KMS-11 (cell line): ENCODE data around the gene CAT.

Source experiments
- H2AFZ ChIP-seq: fragments of 200-600 bp; sonication (generic); 2 replicates; pipeline ENCODE4 v1.6.1; 2016; ENCODE audit warnings: antibody characterized with exemption, mixed run types, low read depth
- H3K27ac ChIP-seq: fragments of 200-600 bp; sonication (generic); 2 replicates; pipeline ENCODE4 v1.6.1; 2016; ENCODE audit warnings: mild to moderate bottlenecking, mixed run types
- H3K27me3 ChIP-seq: fragments of 200-600 bp; sonication (generic); 2 replicates; pipeline ENCODE4 v1.6.1; 2017; ENCODE audit warnings: mild to moderate bottlenecking, low read depth, mixed run types, moderate library complexity; ENCODE audit not compliant: insufficient read depth
- H3K36me3 ChIP-seq: fragments of 200-600 bp; sonication (generic); 2 replicates; pipeline ENCODE4 v1.6.1; 2017; ENCODE audit warnings: mild to moderate bottlenecking, mixed run types; ENCODE audit not compliant: insufficient read depth
- H3K4me1 ChIP-seq: fragments of 200-600 bp; sonication (generic); 2 replicates; pipeline ENCODE4 v1.6.1; 2016; ENCODE audit warnings: mild to moderate bottlenecking, low read depth, mixed run types; ENCODE audit not compliant: poor library complexity, severe bottlenecking
- H3K4me2 ChIP-seq: fragments of 200-600 bp; sonication (generic); 2 replicates; pipeline ENCODE4 v1.7.0; 2016; ENCODE audit warnings: mild to moderate bottlenecking, mixed run types
- H3K4me3 ChIP-seq: fragments of 200-600 bp; sonication (generic); IDR thresholded peaks from 2 replicates; pipeline ENCODE4 v1.6.1; 2017; ENCODE audit warnings: low read depth, low read length, mixed read lengths; ENCODE audit not compliant: insufficient read depth
- H3K79me2 ChIP-seq: fragments of 200-600 bp; sonication (generic); 2 replicates; pipeline ENCODE4 v1.6.1; 2016; ENCODE audit warnings: low read depth, mixed run types; ENCODE audit not compliant: insufficient read depth
- H3K9ac ChIP-seq: fragments of 200-600 bp; sonication (generic); 2 replicates; pipeline ENCODE4 v1.6.1; 2016; ENCODE audit warnings: mild to moderate bottlenecking, mixed run types
- H4K20me1 ChIP-seq: fragments of 200-600 bp; sonication (generic); 2 replicates; pipeline ENCODE4 v1.6.1; 2016; ENCODE audit warnings: mild to moderate bottlenecking, mixed run types; ENCODE audit not compliant: insufficient read depth
- CTCF ChIP-seq: fragments of 200-600 bp; sonication (generic); conservative IDR thresholded peaks from 2 replicates; pipeline ENCODE4 v1.6.1; 2017; ENCODE audit warnings: low read depth, mild to moderate bottlenecking, antibody characterized with exemption, low read length, moderate library complexity, mixed read lengths

The CAT gene

GRCh38 chr11:34509336-34509876 is 70.7 kb downstream of the CAT start:
- no peak overlapping the region for H3K27ac ChIP-seq
- peaks cover 4% of the 10 kb centered on the region for H3K4me1 ChIP-seq
- H3K79me2 ChIP-seq = no peaks in the 10 kb centered on the region
- no peak for TF ChIP-seq CTCF
- H3K4me2 ChIP-seq = no peak overlapping the region
- H4K20me1 ChIP-seq = no peaks in the 10 kb centered on the region
- H2AFZ ChIP-seq = no peak overlapping the region
- H3K4me3 ChIP-seq = no peak overlapping the region
- no peaks in the 10 kb centered on the region for H3K27me3 ChIP-seq
- H3K9ac ChIP-seq = no peak overlapping the region
- H3K36me3 ChIP-seq = no peaks in the 10 kb centered on the region

DNA sequence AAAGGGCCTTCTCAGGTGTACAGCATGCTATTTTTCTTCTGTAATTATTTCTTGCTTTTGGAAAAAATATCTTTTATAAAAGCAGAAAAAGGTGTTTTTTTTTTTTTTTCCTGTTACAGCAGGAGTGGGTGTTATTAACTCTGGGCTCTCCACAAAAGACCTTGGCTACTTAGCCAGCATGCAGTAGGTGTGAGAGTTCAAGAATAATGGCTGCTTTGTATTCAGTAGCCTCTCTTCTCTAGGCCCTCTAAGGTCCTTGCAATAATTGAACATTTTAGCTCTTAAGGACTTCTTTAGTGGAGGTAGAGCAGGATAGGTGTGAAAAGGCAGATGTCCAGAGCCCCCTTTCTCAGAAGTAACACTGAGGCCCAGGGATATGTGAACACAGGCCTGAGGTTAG is 71.5 kb downstream of the CAT start:
- TF ChIP-seq CTCF = no peak
- Histone ChIP-seq H3K9ac (no peak overlapping the region), H3K27me3 (no peaks in the 10 kb centered on the region), H4K20me1 (no peaks in the 10 kb centered on the region), H3K27ac (no peak overlapping the region), H2AFZ (no peak overlapping the region), H3K36me3 (no peaks in the 10 kb centered on the region), H3K4me2 (no peak overlapping the region), H3K4me3 (no peak overlapping the region), H3K4me1 (peaks cover 4% of the 10 kb centered on the region), H3K79me2 (no peaks in the 10 kb centered on the region)

GRCh38 chr11:34510673-34511072 is 71.9 kb downstream of the CAT start:
- Histone ChIP-seq H3K36me3 (no peaks in the 10 kb centered on the region), H3K4me2 (no peak overlapping the region), H2AFZ (no peak overlapping the region), H3K27ac (no peak overlapping the region), H3K27me3 (no peaks in the 10 kb centered on the region), H4K20me1 (no peaks in the 10 kb centered on the region), H3K4me3 (no peak overlapping the region), H3K79me2 (no peaks in the 10 kb centered on the region), H3K9ac (no peak overlapping the region), H3K4me1 (peaks cover 4% of the 10 kb centered on the region)
- no peak for TF ChIP-seq CTCF

DNA sequence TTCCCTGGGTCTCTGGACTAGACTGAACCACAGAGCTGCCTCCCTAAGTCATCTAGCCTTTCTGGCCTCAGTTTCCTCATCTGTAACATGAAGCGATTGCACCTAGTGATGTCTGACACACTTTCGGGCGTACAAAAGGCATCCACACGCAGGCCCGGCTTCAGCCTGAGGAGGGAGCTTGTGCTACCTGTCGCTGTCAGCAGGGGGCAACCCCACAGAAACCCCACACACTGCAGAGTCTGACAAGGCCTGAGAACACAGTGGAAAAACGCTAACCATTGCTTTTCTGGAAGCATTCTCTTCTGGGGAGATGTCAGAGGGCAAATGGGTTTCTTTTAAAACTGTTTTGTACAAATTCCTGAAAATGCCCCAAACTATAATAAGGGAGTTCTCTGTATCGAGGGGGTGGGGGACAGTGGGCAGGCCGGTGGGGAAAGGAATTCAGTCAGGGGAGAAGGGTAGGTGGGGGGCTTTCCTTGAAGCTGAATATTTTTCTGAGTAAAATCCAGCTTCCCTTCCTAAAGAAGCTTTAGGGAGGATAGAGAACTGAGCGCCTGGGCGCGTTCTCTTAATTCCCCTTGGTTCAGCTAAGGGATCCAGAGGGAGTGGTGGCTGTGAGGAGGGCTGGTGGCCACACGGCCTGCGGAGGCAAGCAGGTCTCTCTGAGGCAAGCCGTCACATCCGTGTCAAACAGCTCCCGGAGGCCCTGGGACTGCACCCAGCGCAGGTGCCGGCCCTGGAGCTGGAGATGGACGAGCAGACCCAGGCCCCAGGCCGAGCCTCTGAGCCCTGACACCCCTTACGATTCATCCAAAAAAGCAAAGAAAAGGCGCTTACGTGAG is 74.3 kb downstream of the CAT start:
- Histone ChIP-seq H3K27ac (no peak overlapping the region), H3K36me3 (no peaks in the 10 kb centered on the region), H2AFZ (no peak overlapping the region), H3K27me3 (no peaks in the 10 kb centered on the region), H3K4me3 (no peak overlapping the region), H4K20me1 (no peaks in the 10 kb centered on the region), H3K4me2 (no peak overlapping the region), H3K4me1 (peaks cover 4% of the 10 kb centered on the region), H3K9ac (no peak overlapping the region), H3K79me2 (no peaks in the 10 kb centered on the region)
- peak; percentile 89 for TF ChIP-seq CTCF
